GM19193 (cell line): ENCODE data around the gene HOXA4.

ENCODE experiments used
- POLR2A ChIP-seq: IDR thresholded peaks from 4 replicates; pipeline ENCODE4 v1.6.1; 2011; ENCODE audit not compliant: insufficient read depth, insufficient read length; ENCODE audit errors: extremely low read depth

The HOXA4 gene

DNA sequence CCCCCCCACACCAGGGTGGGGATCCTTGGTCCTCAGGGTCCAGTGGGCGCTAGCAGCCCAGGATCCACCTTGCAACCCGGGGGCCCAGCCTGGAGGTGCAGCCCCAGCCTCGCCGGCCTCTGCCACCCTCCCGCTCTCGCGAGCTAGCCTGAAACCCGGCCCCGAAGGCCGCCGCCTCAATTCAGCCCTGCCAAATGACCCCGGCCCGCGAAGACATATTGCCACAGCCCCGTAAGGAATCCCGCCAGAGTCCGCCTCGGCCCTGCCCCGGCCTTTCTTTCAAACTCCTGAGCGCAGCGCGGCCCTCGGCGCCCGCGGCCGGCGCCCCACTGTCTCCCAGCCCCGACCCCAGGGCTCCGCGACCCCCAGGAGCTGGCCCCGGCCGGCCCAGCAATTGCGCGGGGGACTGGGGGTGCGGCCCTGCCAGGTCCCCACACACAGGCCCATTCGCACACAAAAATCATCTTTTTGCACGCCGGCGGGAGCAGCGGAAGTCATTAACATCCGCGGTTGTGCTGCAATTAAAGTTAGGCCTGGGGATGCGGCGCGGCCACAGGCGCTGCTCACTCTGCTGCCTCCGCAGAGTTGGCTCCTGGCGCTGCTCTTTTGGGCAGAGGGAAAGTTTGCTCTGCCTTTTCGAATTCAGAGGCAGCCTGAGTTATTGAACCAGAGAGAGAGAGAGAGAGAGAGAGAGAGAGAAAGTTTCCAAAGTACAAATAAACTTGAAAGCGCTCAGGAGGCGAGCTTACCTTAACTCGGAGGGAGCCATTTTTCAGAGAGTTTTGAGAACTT lies 9.0 kb upstream of the HOXA4 start:
- TF ChIP-seq POLR2A = no peak

DNA sequence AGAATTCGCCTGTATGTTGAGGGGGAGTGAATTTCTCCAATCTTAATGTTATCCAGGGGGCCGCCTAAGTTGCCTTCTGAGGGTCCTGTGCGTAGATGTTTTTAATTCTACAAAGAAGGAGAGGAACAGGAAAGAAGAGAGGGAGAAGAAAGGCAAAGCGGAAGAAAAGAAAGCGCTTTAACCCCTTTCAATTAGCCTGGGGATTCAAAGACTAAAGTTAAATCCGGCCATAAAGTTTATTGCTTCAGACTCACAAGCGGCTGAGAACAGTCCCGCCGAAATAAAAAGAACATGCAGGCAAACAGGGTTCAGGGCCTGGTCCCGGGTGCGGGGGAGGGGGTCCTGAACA lies 8.4 kb upstream of the HOXA4 start:
- TF ChIP-seq POLR2A = no peak

DNA sequence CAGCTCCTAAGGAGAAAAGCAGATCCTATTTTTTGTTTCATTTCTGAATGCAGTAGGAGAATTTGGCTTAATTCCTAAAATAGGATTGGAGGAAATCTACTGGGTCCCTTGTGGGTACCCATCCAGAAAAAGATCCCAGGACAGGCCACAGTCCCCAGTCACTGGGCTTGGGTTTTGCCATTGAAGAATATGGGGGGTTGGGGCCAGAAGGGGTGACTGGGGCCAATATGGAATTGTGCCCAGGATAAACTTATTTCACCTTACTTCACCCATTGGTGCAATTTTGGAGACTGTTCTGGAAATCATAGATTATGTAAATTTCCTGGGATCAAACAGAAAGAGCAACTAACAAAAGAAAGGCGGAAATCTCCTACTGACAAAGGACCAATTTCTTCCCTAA lies 7.9 kb upstream of the HOXA4 start:
- no peak for TF ChIP-seq POLR2A

- TF ChIP-seq POLR2A = no peak
Observed at GRCh38 chr7:27137640-27138315, 7.2 kb upstream of the HOXA4 start.

DNA sequence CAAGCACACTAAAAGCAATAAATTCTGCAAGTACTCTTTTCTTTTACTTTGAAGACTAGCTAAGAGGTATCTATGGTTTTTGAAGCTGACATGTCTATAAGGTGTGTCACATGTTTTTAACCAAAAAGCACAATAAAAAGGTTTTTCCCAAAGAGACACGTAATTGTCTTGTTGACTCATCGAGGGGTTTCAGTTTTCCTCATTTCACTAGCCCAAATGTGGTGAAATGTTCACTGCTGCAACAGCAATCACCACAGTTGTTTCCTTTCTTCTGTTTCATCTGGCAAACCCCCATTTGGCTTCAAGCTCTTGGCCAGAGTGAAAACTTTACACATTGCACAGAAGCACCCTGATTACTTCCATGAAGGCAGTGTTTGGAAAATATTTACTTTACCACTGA lies 3.8 kb upstream of the HOXA4 start:
- no peak for TF ChIP-seq POLR2A

DNA sequence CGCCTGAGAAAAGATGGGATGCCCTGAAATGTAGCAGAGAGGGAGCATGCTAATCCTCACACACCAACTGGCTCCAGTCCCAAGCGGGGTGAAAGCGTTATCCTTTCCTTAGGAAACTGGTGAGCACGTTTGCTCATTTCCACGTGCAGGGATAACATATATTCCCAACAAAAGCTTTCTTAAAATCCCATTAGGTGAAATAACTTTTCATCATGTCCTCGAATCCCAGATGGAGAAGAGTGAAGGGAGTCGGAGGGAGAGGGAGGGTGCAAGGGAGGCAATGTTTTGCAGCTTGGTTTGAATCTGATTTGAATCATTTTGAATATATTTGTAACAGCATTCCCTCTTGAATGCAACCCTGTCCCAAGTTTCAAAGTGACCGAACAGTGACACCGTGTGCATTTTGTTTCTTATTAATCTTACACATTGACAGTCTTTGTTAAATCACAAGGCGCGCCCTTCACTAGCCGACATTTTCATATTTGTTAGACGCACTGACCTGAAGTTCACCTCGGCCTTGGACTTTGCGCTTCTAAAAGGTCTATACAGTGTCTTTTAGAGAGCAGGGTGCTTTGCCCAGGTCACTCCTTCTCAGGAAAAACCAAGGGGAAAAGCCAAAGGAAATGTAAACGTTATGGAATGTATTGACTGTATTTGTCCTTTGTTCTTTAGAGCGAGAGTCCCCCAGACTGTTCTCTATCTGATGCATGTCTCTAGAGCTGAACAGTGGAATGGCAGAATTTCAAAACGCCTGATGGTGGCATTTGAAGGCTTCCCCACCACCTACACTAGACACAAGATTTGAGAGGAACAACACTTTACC lies 3.1 kb upstream of the HOXA4 start:
- TF ChIP-seq POLR2A = no peak

DNA sequence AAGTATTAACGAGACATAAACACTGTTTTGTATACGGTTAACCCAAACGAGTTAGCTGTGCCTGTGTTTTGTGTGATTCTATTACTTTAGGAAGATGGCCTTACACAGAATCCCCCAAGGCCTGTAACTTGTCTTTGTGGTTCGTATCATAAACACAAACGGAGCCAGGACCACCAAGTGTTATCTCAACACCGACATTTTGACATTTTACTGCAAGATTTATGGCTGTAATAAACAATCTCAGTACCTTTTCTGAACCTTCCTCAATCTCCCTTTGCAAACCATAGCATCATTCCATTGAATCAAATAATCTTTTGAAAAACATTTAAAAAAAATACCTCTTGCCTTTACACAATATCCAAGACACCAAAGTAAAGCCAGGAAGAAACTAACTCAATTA lies 2.4 kb upstream of the HOXA4 start:
- no peak for TF ChIP-seq POLR2A

DNA sequence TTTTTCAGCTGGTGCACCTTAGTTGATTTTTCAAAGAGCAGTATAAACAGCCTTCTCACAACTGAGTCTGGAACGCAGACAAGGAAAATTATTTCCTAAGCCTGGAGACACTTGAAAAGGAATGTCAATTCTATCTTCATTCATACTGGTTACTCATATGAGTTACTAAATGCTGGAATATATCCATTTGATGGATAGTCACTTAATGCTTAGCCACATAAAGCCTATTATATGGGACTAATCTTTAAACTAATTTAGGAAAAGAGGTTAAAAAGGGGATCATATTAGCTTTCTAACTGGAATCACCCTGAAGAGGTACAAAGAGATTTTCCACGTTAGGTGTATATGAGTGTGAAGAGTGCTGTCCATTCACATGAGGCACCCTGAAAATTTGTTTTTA lies 1.7 kb upstream of the HOXA4 start:
- no peak for TF ChIP-seq POLR2A

- TF ChIP-seq POLR2A = no peak
Observed at GRCh38 chr7:27131390-27131819, 848 bp upstream of the HOXA4 start.

GRCh38 chr7:27129729-27130539 lies 623 bp downstream of the HOXA4 start:
- no peak for TF ChIP-seq POLR2A

DNA sequence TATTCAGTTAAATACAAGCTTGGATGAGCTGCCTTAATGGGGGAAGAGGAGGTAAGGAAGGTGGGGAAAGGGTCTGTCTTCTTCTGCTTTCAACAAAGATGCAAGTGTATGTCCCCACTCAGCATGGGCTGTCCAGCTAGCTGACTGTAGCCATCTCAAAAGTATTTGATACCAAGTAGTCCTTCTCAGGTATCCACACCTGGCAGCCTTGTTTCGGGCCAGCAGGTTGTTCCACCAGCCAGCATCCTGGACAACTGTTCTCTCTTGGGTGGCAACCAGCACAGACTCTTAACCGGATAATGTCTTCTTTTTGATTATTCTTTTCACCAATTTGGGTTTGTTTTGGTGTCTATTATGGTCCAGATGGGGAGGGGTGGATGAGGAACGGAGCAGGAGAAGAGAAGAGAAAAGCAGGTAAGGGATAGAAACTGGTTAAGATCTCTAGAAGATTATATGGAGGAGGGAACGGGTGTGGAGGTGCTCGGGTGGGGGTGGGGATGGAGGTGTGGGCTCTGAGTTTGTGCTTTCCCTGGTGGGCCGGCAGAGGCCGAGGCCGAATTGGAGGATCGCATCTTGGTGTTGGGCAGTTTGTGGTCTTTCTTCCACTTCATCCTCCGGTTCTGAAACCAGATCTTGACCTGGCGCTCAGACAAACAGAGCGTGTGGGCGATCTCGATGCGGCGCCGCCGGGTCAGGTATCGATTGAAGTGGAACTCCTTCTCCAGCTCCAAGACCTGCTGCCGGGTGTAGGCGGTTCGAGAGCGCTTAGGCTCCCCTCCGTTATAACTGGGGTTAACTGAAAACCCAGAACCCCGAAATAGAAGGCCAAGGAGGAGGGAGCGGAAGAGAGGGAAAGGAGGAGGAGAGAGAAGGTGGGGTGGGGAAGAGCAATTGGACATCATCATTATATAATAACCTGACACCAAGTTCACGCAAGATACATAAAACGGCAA lies 1.5 kb downstream of the HOXA4 start:
- no peak for TF ChIP-seq POLR2A

DNA sequence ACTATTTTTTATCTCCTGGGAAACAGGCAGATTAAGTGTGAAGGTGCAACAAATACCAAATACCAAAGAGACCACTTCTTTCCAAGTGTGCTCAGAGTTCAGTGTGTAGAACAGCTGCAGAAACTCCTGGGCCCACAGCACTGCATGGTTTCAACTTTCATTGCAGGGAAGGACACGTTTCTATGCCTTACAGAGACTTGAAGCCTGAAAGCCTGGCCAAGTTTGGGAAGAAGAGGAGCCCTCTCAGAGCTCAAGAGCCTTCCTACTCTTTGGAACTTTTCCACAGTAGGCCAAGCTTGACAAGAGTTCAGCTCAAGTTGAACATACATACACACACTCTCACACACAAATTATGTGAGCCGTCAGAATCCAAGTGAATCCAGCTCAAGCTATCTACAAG lies 2.5 kb downstream of the HOXA4 start:
- no peak for TF ChIP-seq POLR2A

- no peak for TF ChIP-seq POLR2A
Observed at GRCh38 chr7:27126596-27127327, 3.8 kb downstream of the HOXA4 start.

- TF ChIP-seq POLR2A = no peak
Observed at GRCh38 chr7:27125986-27126394, 4.6 kb downstream of the HOXA4 start.
